ENCODE measurements around the gene COL19A1. TPM values are rescaled to one million over a fixed set of nuclear protein-coding genes. Genes with fewer than 3 reads are reported as not detected.

The COL19A1 gene
- total RNA-seq, 4 donors from 2014 or later: 0.35 to 5.0 (median 0.62) TPM

- Histone ChIP-seq H3K27ac (no peak overlapping the region), H3K36me3 (no peaks in the 10 kb centered on the region), H3K9me3 (no peaks in the 10 kb centered on the region), H3K4me3 (no peak overlapping the region), H3K4me1 (no peaks in the 10 kb centered on the region), H3K27me3 (no peaks in the 10 kb centered on the region)
- no peak for DNase-seq
- TF ChIP-seq CTCF (IDR thresholded peaks at IDR 0.05) (no peak), POLR2A (IDR thresholded peaks at IDR 0.05) (no peak)
Measured at GRCh38 chr6:69847492-69847788, 18.9 kb upstream of the COL19A1 start.

GRCh38 chr6:69848552-69848951, 17.8 kb upstream of the COL19A1 start:
- H3K36me3 ChIP-seq: no peaks in the 10 kb centered on the region
- no peaks in the 10 kb centered on the region for H3K9me3 ChIP-seq
- H3K4me1 ChIP-seq: no peaks in the 10 kb centered on the region
- H3K4me3 ChIP-seq: no peak overlapping the region
- no peak for DNase-seq
- TF ChIP-seq CTCF (IDR thresholded peaks at IDR 0.05) (no peak), POLR2A (IDR thresholded peaks at IDR 0.05) (no peak)
- no peaks in the 10 kb centered on the region for H3K27me3 ChIP-seq
- no peak overlapping the region for H3K27ac ChIP-seq

GRCh38 chr6:69852706-69853105, 13.7 kb upstream of the COL19A1 start:
- Histone ChIP-seq H3K27ac (no peak overlapping the region), H3K36me3 (no peaks in the 10 kb centered on the region), H3K4me1 (no peaks in the 10 kb centered on the region), H3K4me3 (no peak overlapping the region), H3K27me3 (no peaks in the 10 kb centered on the region), H3K9me3 (no peaks in the 10 kb centered on the region)
- TF ChIP-seq CTCF (IDR thresholded peaks at IDR 0.05) (no peak), POLR2A (IDR thresholded peaks at IDR 0.05) (no peak)
- no peak for DNase-seq

- TF ChIP-seq POLR2A (IDR thresholded peaks at IDR 0.05) (no peak), CTCF (IDR thresholded peaks at IDR 0.05) (no peak)
- peaks cover 0 to 7% (median 0%) of the 10 kb centered on the region in 4 donors for H3K4me1 ChIP-seq
- DNase-seq: no peak
- no peak overlapping the region for H3K4me3 ChIP-seq
- H3K36me3 ChIP-seq: no peaks in the 10 kb centered on the region
- no peak overlapping the region for H3K27ac ChIP-seq
- no peaks in the 10 kb centered on the region for H3K9me3 ChIP-seq
- no peaks in the 10 kb centered on the region for H3K27me3 ChIP-seq
Measured at GRCh38 chr6:69861986-69862385, 4.4 kb upstream of the COL19A1 start.

- Histone ChIP-seq H3K9me3 (no peaks in the 10 kb centered on the region), H3K27me3 (no peaks in the 10 kb centered on the region), H3K4me3 (no peak overlapping the region)
Measured at GRCh38 chr6:69863766-69864165, 2.6 kb upstream of the COL19A1 start.

More at GRCh38 chr6:69863766-69864165, 2.6 kb upstream of the COL19A1 start:
- Histone ChIP-seq H3K36me3 (no peaks in the 10 kb centered on the region), H3K27ac (no peak overlapping the region), H3K4me1 (peaks cover 0 to 12% (median 0%) of the 10 kb centered on the region in 4 donors)
- TF ChIP-seq CTCF (IDR thresholded peaks at IDR 0.05) (no peak), POLR2A (IDR thresholded peaks at IDR 0.05) (no peak)
- no peak for DNase-seq
